ENCODE data around the gene CD300C. TPM values are rescaled to one million over a fixed set of nuclear protein-coding genes. Genes with fewer than 3 reads are reported as not detected.
"Not testable (repeated sequence)": the region's sequence is repeated elsewhere in the genome, so short reads cannot be mapped to it uniquely, and the experiment has no call there.

Gene CD300C
- total RNA-seq, result 0.82 TPM
- long read RNA-seq, result 0 reads

GRCh38 chr17:74545843-74546230, at the start of gene CD300C:
Gene CD300C (minus strand): TSS chr17:74546115. CDS start chr17:74545782, 333 bp downstream.
- intact Hi-C loops (cut with micrococcal nuclease), result no loop called here
- ATAC-seq (peak; percentile 67), DNase-seq (no peak)

- DNase-seq, result no peak
- no peak for ATAC-seq
- intact Hi-C loops (cut with micrococcal nuclease), result no loop called here
These were observed 49.3 kb upstream of the CD300C start for GRCh38 chr17:74595037-74595750.

- intact Hi-C loops (cut with micrococcal nuclease), result no loop called here
- ATAC-seq (no peak), DNase-seq (no peak)
These were observed 46.4 kb upstream of the CD300C start, which contains the start of gene CD300LD for GRCh38 chr17:74592087-74592990. Gene CD300LD (minus strand): TSS chr17:74592283. CDS start chr17:74592202, 81 bp downstream.

- no peak for ATAC-seq
- DNase-seq, result no peak
- intact Hi-C loops (cut with micrococcal nuclease), result no loop called here
These were observed 45.6 kb upstream of the CD300C start for GRCh38 chr17:74591503-74591902.

- intact Hi-C loops (cut with micrococcal nuclease), result no loop called here
- DNase-seq (no peak), ATAC-seq (peak; percentile 44)
These were observed 39.8 kb upstream of the CD300C start for GRCh38 chr17:74585711-74586110.

- intact Hi-C loops (cut with micrococcal nuclease), result no loop called here
- DNase-seq (no peak), ATAC-seq (no peak)
These were observed 38.6 kb upstream of the CD300C start for GRCh38 chr17:74584292-74585060.

GRCh38 chr17:74582633-74583032, 36.7 kb upstream of the CD300C start:
- intact Hi-C loops (cut with micrococcal nuclease), result no loop called here
- no peak for ATAC-seq
- no peak for DNase-seq

- ATAC-seq (no peak), DNase-seq (no peak)
- intact Hi-C loops (cut with micrococcal nuclease), result no loop called here
These were observed 34.0 kb upstream of the CD300C start for GRCh38 chr17:74579900-74580299.

GRCh38 chr17:74578979-74579378, 33.1 kb upstream of the CD300C start:
- DNase-seq (no peak), ATAC-seq (no peak)
- intact Hi-C loops (cut with micrococcal nuclease), result no loop called here

- no peak for DNase-seq
- ATAC-seq, result no peak
- intact Hi-C loops (cut with micrococcal nuclease), result no loop called here
These were observed 28.7 kb upstream of the CD300C start for GRCh38 chr17:74574489-74575142.

GRCh38 chr17:74573635-74574034, 27.7 kb upstream of the CD300C start:
- ATAC-seq; DNase-seq; intact Hi-C loops (cut with micrococcal nuclease): not testable (repeated sequence)

- DNase-seq (no peak), ATAC-seq (no peak)
- intact Hi-C loops (cut with micrococcal nuclease), result no loop called here
These were observed 27.3 kb upstream of the CD300C start for GRCh38 chr17:74573169-74573568.

- intact Hi-C loops (cut with micrococcal nuclease), result no loop called here
- no peak for DNase-seq
- no peak for ATAC-seq
These were observed 25.8 kb upstream of the CD300C start for GRCh38 chr17:74571621-74572270.

- DNase-seq (peak; percentile 49), ATAC-seq (peak; percentile 64)
- intact Hi-C loops (cut with micrococcal nuclease), result no loop called here
These were observed 23.4 kb upstream of the CD300C start for GRCh38 chr17:74569020-74570003.

- no peak for DNase-seq
- intact Hi-C loops (cut with micrococcal nuclease), result no loop called here
- no peak for ATAC-seq
These were observed 22.4 kb upstream of the CD300C start for GRCh38 chr17:74568106-74568873.

GRCh38 chr17:74567397-74567796, 21.5 kb upstream of the CD300C start, which contains the start of gene CD300H:
Gene CD300H (minus strand): TSS chr17:74567509.
- no peak for DNase-seq
- intact Hi-C loops (cut with micrococcal nuclease), result no loop called here

More at GRCh38 chr17:74567397-74567796, 21.5 kb upstream of the CD300C start, which contains the start of gene CD300H:
- peak; percentile 50 for ATAC-seq

Data from left ventricle myocardium superior (tissue), 1 donor.